Mesodermal cell (in vitro differentiated cells): ENCODE results near the gene MYO1C.
"Not testable (repeated sequence)": the region's sequence is repeated elsewhere in the genome, so short reads cannot be mapped to it uniquely, and the experiment has no call there.

ENCODE experiments used
- H3K27ac ChIP-seq: 2 replicates; pipeline ENCODE4 v1.7.0; 2013; ENCODE audit warnings: mild to moderate bottlenecking, low read depth, low read length, moderate library complexity; ENCODE audit not compliant: severe bottlenecking
- H3K36me3 ChIP-seq: 2 replicates; pipeline ENCODE4 v1.7.1; 2013; ENCODE audit warnings: mild to moderate bottlenecking, low read length, moderate library complexity; ENCODE audit not compliant: control insufficient read depth, insufficient read depth
- H3K4me1 ChIP-seq: one replicate; pipeline ENCODE4 v1.7.1; 2013; ENCODE audit warnings: mild to moderate bottlenecking, low read length; ENCODE audit not compliant: insufficient read depth, control insufficient read depth, poor library complexity, severe bottlenecking
- H3K4me3 ChIP-seq: 2 replicates; pipeline ENCODE4 v1.7.0; 2013; ENCODE audit warnings: low read length, control low read depth, mild to moderate bottlenecking; ENCODE audit not compliant: insufficient read depth, poor library complexity, severe bottlenecking; ENCODE audit errors: extremely low read depth
- H3K9me3 ChIP-seq: 2 replicates; pipeline ENCODE4 v1.7.1; 2013; ENCODE audit warnings: mild to moderate bottlenecking, low read length, moderate library complexity; ENCODE audit not compliant: control insufficient read depth
- WGBS, 2 experiments: methylation state at CpG; one replicate each; pipeline ENCODE4 v1.1.5; 2013; ENCODE audit warnings: missing lambda C conversion rate in 2 of 2; ENCODE audit not compliant: insufficient coverage in 2 of 2; 5-methylcytosine and 5-hydroxymethylcytosine counted together

The MYO1C gene

DNA sequence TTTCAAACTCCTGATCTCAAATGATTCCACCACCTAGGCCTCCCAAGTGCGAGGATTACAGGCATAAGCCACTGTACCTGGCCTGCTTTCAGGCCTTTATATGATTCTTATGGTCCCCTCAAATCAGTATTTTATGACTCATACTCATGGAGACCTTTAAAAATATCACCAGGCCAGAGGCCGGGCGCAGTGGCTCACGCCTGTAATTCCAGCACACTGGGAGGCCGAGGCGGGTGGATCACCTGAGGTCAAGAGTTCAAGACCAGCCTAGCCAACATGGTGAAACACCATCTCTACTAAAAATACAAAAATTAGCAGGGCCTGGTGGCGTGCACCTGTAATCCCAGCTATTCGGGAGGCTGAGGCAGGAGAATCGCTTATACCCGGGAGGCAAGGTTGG lies 74.0 kb downstream of the MYO1C start:
- not testable (repeated sequence) for H3K9me3 ChIP-seq, H3K4me1 ChIP-seq, H3K4me3 ChIP-seq, H3K27ac ChIP-seq
- 88 to 99% methylated on average over 10 of the region's 10 CpGs for WGBS, 2 experiments
- H3K36me3 ChIP-seq: peaks cover 27% of the 10 kb centered on the region

DNA sequence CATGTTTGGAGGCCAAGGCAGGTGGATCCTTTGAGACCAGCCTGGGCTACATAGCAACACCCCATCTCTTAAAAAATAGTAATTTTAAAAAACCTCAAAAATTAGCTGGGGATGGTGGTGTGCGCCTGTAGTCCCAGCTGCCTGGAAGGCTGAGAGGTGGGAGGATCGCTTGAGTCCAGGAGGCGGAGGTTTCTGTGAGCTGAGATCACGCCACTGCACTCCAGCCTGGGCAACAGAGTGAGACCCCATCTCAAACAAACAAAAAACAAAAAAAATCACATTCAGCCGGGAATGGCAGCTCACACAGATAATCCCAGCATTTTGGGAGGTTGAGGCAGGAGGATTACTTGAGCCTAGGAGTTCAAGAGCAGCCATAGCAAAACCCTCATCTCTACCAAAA lies 76.1 kb downstream of the MYO1C start:
- Histone ChIP-seq H3K4me1 (no peaks in the 10 kb centered on the region), H3K9me3 (no peaks in the 10 kb centered on the region), H3K36me3 (peaks cover 6% of the 10 kb centered on the region), H3K4me3 (no peak overlapping the region), H3K27ac (no peak overlapping the region)
- WGBS, 2 experiments: 90% methylated on average over 2 of the region's 5 CpGs; no CpG with 5 or more reads in 1 of the 2 experiments

DNA sequence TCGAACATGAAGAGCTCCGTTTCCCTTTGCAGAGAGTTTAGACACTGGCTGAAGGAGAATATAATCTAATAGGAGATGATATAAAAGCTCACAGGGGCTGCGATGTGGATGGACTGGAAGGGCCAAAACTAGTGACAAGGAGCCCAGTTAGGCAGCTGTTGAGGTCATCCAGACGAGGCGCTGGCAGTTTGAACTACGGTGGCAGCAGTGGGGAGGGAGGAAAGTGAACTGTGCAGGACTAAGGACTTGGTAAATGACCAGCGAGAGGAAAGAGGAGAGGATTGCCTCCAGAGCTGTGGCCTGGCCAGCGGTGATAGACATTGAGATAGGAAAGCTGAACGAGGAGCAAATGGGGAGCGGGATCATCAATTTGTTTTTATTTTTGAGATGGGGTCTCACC lies 77.9 kb downstream of the MYO1C start:
- no peaks in the 10 kb centered on the region for H3K36me3 ChIP-seq
- H3K4me1 ChIP-seq: no peaks in the 10 kb centered on the region
- H3K9me3 ChIP-seq: no peaks in the 10 kb centered on the region
- H3K4me3 ChIP-seq: no peak overlapping the region
- 86 to 94% methylated on average over 9 to 10 of the region's 10 CpGs for WGBS, 2 experiments
- no peak overlapping the region for H3K27ac ChIP-seq
